ENCODE data around the gene MNX1. TPM values are rescaled to one million over a fixed set of nuclear protein-coding genes. Genes with fewer than 3 reads are reported as not detected.
A peak's percentile ranks its signal among the peaks of the same experiment; 100 is the strongest.

Gene MNX1
- total and polyA plus RNA-seq, 10 of the 15 experiments (the other 5 are each of a cell fraction or from before 2014, with no cell fraction given) = 0.22 to 2.7 (median 1.3) TPM; not detected in 1

DNA sequence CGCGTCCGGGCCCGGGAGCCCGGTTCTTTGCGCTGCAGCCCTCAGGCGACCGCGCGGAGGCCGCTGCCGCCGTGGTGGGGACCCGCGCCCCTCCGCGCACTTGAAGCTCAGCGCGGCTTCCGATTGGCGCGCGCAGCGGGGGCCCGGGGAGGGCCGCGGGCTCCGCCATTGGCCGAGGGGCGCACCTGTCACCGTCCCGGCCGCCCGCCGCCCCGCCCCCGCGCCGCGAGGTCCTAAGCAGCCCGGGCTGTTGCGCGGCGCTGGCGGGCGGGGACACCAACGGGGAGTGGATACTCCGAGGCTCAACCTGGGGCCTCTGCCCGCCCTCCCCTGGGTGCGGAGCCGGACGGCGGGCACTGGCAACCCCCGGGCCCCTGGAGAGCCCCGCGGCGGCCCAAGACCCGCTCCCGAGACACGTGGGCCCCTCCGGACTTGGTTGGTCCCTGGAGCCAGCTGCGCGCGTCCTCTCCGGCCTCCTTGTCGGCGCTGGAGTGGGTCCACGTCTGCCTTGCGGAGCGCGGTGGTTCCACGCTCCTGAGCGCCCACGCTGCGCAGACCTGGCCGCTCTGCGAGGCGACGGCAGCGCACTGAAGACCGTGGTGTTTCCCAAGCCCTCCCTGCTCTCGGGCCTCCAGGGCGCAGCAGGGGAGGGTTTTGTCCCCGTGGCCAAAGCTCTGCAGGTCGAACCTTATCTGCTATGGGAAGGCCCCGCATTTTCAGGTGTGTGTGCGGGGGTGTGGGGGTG is at the start of gene MNX1 (continued):
- no peak for TF ChIP-seq RAD21 (IDR thresholded peaks at IDR 0.05; ENCODE audit: insufficient read depth, low read depth, low read length)
- TF ChIP-seq, protein P1, sequence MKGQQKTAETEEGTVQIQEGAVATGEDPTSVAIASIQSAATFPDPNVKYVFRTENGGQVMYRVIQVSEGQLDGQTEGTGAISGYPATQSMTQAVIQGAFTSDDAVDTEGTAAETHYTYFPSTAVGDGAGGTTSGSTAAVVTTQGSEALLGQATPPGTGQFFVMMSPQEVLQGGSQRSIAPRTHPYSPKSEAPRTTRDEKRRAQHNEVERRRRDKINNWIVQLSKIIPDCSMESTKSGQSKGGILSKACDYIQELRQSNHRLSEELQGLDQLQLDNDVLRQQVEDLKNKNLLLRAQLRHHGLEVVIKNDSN (IDR thresholded peaks at IDR 0.05; ENCODE audit: borderline replicate concordance, extremely low read length, insufficient read depth, low read depth, low read length) = peak; percentile 41
- no peak for TF ChIP-seq IRF4 (IDR thresholded peaks at IDR 0.05; ENCODE audit: low read depth, low read length)

DNA sequence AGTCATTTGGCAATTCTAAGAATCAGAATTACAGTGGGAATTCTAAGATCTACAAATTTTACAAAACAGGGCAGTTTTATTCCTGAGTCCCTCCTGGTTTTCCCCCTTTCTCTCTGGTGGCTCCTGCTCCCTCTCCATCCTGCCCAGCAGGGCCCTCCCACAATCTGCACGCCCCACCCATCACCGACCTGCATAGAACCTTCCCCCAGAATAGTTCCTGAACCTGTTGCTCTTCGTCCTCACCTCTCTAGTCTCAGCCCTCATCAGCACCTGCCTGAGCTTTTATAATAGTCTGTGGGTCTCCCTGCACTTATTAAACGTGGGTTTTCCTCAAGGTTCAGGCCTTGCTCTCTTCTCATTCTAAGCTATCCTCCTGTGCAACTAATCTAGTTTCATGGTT is 49.1 kb upstream of the MNX1 start:
- no peak overlapping the region for H3K9ac ChIP-seq (ENCODE audit: control insufficient read depth, insufficient read depth, low read length)
- no peaks in the 10 kb centered on the region for H3K36me3 ChIP-seq (ENCODE audit: control insufficient read depth in 2 of 2, insufficient read depth in 2 of 2, low read length in 1 of 2)
- intact Hi-C loops (cut with micrococcal nuclease; ENCODE audit: unreplicated experiment) (no loop called here), in situ Hi-C loops (cut with MboI) (no loop called here)
- RAD21 ChIA-PET (ENCODE audit: unreplicated experiment) = no interaction called here
- H2AFZ ChIP-seq (ENCODE audit: control insufficient read depth, low read depth, low read length) = no peak overlapping the region
- SMC1A ChIA-PET (ENCODE audit: uncharacterized antibody, unreplicated experiment) = no interaction called here
- H3K4me1 ChIP-seq (ENCODE audit: control insufficient read depth, insufficient read depth, low read length) = no peaks in the 10 kb centered on the region
- DNase-seq (ENCODE audit: low read depth, low spot score) = no peak
- no TSS peak for BruUV-seq (replicated peaks)
- WGBS (ENCODE audit: insufficient coverage, insufficient replicate concordance, low lambda C conversion rate, missing lambda C conversion rate) = 0% methylated on average over 4 of the region's 4 CpGs
- H3K27ac ChIP-seq (ENCODE audit: control insufficient read depth, insufficient read depth) = no peak overlapping the region
- TF ChIP-seq CBX5 (IDR thresholded peaks at IDR 0.05; ENCODE audit: low read depth) (no peak), NR2C1 (IDR thresholded peaks at IDR 0.05) (no peak), ZNF24 (IDR thresholded peaks at IDR 0.05) (no peak), MTA3 (IDR thresholded peaks at IDR 0.05; ENCODE audit: borderline replicate concordance, low read length) (no peak), TBL1XR1 (IDR thresholded peaks at IDR 0.05; ENCODE audit: low read depth, low read length) (no peak), BHLHE40 (IDR thresholded peaks at IDR 0.05; ENCODE audit: borderline replicate concordance in 1 of 2, low read depth in 2 of 2, low read length in 1 of 2) (no peak), NR2F1 (conservative IDR thresholded peaks at IDR 0.05) (no peak), POLR2AphosphoS5 (IDR thresholded peaks at IDR 0.05; ENCODE audit: low read length) (no peak), MTA2 (IDR thresholded peaks at IDR 0.05; ENCODE audit: low read depth) (no peak), SUZ12 (IDR thresholded peaks at IDR 0.05; ENCODE audit: unreplicated experiment) (no peak), RAD21 (IDR thresholded peaks at IDR 0.05; ENCODE audit: insufficient read depth, low read depth, low read length) (no peak)
- H3K27me3 ChIP-seq (replicated peaks in 1 of 2; ENCODE audit: control insufficient read depth in 2 of 2, insufficient read depth in 2 of 2, low read length in 1 of 2) = no peaks in the 10 kb centered on the region
- H3K79me2 ChIP-seq (ENCODE audit: control insufficient read depth, insufficient read depth, low read length) = no peaks in the 10 kb centered on the region
- no peak for ATAC-seq
- H3K9me3 ChIP-seq (replicated peaks; ENCODE audit: control insufficient read depth, insufficient read depth, low read length) = no peaks in the 10 kb centered on the region; the same call in 2 of the 3 replicates
- H4K20me1 ChIP-seq (ENCODE audit: control insufficient read depth, insufficient read depth) = no peaks in the 10 kb centered on the region
- no peak overlapping the region for H3K4me3 ChIP-seq
- FAIRE-seq = no peak
- POLR2A ChIA-PET = no interaction called here
- H3K4me2 ChIP-seq (ENCODE audit: control insufficient read depth, insufficient read depth) = no peak overlapping the region
- CTCF ChIA-PET = no interaction called here
